Iris pigment epithelial cell (primary cell): Measurements from ENCODE around the gene LIPG.
"Not testable (repeated sequence)": the region's sequence is repeated elsewhere in the genome, so short reads cannot be mapped to it uniquely, and the experiment has no call there.

Source experiments
- DNase-seq: peaks from one replicate; pipeline ENCODE4 v3.0.0-alpha.2; 2011; ENCODE audit warnings: low read depth

LIPG gene

DNA sequence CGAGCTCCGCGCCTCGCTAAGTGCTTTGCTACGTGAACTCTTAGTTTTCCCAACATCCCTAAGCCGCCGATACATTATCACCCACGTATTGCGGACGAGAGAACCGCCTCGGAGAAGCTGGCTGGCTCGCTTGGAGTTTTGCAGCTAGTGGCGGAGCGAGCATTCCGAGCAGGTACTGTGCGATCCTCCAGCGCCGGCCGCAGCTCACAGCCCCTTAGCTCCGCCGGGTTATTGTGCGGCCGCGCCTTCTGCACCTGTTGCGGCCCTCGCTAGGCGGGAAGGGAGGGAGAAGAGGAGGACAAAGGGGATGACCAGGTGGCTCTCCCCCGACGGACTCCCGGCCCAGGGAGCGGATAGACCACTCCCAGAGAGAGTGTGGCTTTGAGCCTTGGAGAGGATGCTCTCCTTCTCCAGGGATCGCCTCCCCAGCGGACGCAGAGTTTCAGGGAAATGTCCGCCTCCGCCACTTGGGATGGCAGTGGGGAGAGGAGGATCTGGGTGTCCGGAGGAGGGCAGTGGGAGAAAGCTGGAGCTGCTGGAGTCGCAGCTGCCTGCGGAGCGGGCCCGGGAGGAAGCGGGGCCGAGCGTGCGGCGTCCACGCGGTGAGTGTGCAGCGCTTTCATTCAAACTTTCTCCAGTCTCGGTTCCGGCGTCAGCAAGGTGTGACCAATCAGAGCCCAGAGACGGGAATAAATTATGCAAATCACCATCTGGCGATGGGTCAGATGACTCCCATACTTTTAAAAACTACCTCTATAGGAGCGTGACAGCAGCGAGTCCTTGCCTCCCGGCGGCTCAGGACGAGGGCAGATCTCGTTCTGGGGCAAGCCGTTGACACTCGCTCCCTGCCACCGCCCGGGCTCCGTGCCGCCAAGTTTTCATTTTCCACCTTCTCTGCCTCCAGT lies at the start of gene LIPG:
LIPG (plus strand) TSS at position 769 of the 905 bp plus-strand sequence. CDS start 252 bp downstream, outside the sequence.
- peak; percentile 76 for DNase-seq

GRCh38 chr18:49512876-49513275 lies 49.0 kb upstream of the LIPG start:
- not testable (repeated sequence) for DNase-seq

GRCh38 chr18:49514577-49514976 lies 47.3 kb upstream of the LIPG start:
- no peak for DNase-seq

GRCh38 chr18:49515003-49515402 lies 46.9 kb upstream of the LIPG start:
- not testable (repeated sequence) for DNase-seq

- DNase-seq, result no peak
These were observed 46.3 kb upstream of the LIPG start for GRCh38 chr18:49515516-49515915.

GRCh38 chr18:49517483-49517882 lies 44.4 kb upstream of the LIPG start:
- DNase-seq, result no peak

- DNase-seq, result no peak
These were observed 42.5 kb upstream of the LIPG start for GRCh38 chr18:49519101-49519971.

DNA sequence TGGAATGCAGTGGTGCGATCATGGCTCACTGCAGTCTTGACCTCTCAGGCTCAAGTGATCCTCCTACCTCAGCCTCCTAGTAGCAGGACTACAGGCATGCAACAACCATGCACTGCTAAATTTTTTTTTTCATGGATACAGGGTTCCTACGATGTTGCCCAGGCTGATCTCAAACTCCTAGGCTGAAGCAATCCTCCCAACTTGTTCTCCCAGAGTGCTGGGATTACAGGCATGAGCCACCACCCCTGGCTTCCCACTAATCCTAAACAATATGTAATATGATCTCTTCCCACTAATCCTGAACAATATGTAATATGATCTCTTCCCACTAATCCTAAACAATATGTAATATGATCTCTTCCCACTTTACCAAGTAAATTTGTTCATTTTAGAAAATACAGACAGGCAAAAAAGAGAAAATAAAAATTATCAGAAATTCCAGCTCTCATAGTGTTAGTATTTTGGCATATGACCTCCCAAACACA lies 41.2 kb upstream of the LIPG start:
- peak; percentile 29 for DNase-seq

DNA sequence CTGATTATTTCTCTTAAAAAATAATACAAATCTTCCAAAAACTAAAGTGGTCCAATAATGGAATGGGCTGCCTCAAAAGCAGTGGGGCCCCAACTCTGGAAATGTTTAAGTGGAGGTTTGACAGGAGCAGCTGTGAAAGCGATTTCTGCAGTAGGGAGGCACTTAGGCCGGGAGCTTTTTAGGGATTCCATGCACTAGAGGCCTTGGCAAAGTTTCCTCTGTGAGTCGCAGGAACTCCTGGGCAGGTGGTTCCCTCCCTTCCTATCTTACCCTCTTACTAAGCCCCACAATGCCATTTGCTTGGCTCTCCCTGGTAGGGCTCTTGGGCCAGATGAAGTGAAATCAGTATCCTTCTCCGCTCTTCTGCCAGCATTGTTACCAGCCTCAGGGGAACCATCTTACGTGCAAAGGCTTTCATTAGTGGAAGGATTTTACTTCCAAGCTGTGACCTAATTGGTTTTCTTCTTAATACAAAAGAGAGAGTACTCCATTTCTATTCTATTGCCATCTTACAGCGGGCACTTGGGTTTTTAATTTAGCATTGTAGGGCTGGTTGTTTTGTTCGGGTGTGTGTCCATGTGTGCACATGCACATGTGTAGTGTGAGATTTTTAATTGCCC lies 40.5 kb upstream of the LIPG start:
- no peak for DNase-seq

- not testable (repeated sequence) for DNase-seq
These were observed 38.2 kb upstream of the LIPG start for GRCh38 chr18:49523580-49524093.

GRCh38 chr18:49524349-49524748 lies 37.5 kb upstream of the LIPG start:
- DNase-seq, result no peak

GRCh38 chr18:49524951-49525350 lies 36.9 kb upstream of the LIPG start:
- no peak for DNase-seq

DNA sequence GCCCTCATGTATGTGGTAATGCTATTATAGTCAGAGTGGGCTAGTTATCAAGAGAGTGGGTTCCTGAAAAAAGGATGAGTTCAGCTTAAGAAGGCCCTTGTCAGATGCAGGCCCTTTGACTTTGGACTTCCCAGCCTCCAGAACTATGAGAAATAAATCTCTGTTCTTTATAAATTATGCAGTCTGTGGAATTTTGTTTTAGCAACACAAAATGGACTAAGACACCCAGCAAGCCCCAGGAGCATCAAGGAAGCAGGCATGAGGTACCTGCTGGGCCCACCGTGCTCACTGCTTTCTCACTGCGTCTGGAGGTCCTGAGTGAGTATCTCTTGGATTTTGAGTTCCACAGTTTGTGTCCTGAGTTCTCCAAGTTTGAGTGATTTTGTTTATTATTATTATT lies 35.9 kb upstream of the LIPG start:
- no peak for DNase-seq

- no peak for DNase-seq
These were observed 34.1 kb upstream of the LIPG start for GRCh38 chr18:49527631-49528327.

- no peak for DNase-seq
These were observed 32.3 kb upstream of the LIPG start for GRCh38 chr18:49529596-49529995.

DNA sequence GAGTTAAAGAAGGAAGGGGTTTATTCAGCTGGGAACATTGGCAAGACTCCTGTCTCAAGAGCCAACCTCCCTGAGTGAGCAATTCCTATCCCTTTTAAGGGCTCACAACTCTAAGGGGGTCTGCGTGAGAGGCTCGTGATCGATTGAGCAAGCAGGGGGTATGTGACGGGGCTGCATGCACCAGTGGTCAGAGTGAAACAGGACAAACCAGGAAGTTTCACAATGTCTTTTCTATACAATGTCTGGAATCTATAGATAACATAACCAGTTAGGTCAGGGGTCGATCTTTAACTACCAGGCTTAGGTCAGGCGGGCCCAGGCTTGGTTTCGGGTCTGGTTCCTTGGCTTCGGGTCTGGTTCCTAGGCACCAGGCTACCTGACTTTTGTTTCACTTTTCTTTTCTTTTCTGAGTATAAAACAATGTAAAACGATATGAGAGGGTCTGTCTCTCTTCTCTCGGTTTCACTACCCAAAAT lies 30.1 kb upstream of the LIPG start:
- DNase-seq, result peak; percentile 43

- no peak for DNase-seq
These were observed 26.8 kb upstream of the LIPG start for GRCh38 chr18:49534846-49535601.

DNA sequence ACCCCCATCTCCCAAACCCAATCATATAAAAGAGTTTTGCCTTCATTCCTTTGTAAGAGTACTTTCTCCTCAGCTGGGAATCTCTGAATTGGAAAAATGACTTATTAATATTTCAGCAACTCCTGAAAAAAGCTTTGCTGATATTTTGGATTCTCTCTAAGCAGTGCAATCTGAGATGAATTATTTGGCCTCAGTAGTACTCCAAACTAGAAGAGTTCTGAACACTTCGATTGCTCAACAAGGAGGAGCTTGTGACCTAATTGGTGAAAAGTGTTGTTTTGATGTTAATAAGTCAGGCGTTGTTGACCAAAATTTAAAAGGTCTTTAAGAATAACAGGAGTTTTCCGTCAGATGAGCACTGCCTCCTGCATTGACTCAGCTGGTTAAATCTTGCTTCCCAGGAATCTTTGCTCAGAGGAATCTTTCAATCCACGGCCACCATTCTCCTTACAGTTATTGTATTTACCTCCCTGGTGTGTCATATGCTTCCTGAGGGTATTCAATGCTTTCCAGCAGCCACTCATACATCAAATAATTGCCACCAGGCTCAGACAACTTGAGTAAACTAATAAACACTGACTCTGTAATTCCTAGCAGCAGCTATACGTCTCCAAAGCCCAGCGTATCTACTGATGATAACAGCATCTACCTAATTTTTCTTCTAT lies 24.5 kb upstream of the LIPG start:
- no peak for DNase-seq

GRCh38 chr18:49544362-49544761 lies 17.5 kb upstream of the LIPG start:
- no peak for DNase-seq

GRCh38 chr18:49546278-49546677 lies 15.6 kb upstream of the LIPG start:
- DNase-seq, result no peak
